ENCODE data around the gene SMAD1. TPM values are rescaled to one million over a fixed set of nuclear protein-coding genes. Genes with fewer than 3 reads are reported as not detected.

The SMAD1 gene
- polyA plus RNA-seq, 1 of the 3 experiments (the other 2 are of a cell fraction): 46.0 TPM

DNA sequence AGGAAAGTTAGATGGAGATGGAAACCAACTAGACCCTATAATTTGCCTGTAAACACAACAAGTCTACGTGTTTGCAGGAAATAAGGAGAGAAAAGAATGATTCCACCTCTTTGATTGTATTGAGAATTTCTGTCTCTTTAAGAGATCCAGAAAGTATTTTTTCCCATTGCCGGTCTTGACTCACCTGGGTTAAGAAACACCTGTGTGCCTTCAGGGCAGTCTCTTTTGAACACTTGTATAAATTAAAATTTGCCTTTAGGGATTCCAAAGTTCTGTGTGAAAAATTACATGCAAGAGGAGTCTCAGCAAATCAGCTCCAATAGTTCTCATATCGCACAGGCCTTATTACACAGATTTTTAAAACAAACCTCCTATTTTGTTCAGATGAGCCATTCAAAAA, 46.0 kb upstream of the SMAD1 start (continued):
- TF ChIP-seq EP300 (IDR thresholded peaks at IDR 0.05; ENCODE audit: borderline replicate concordance in 1 of 2, low read depth in 1 of 2, low read length in 1 of 2) (no peak), GATA2 (CRISPR knock-in tag; IDR thresholded peaks at IDR 0.05) (no peak), RCOR1 (IDR thresholded peaks at IDR 0.05; ENCODE audit: low read length) (no peak)

DNA sequence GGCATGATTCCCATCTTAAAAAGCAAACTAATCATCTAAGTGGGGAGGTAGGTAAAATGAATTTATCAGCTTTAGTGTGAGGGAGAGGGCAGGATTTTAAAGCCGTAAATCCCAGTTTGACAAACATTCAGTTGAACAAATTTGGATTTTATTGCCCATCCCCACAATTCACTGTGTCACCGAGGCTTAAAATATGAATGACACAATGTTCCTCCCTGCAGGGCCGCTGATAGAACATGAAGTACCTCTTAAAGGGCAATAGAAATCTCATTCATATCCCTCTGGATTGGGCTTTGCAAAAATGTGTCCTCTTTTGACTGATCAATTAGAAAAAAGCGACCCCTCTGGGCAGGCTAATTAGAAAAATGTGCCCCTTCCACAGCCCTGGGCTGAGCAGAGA, 45.5 kb upstream of the SMAD1 start:
- no peaks in the 10 kb centered on the region for H3K9me3 ChIP-seq
- H3K9me2 ChIP-seq: no peaks in the 10 kb centered on the region
- TF ChIP-seq TEAD4 (IDR thresholded peaks at IDR 0.05; ENCODE audit: borderline replicate concordance, insufficient read depth): no peak
- no peak for TF ChIP-seq MEF2A (IDR thresholded peaks at IDR 0.05; ENCODE audit: borderline replicate concordance, low read depth)
- TF ChIP-seq YY1 (IDR thresholded peaks at IDR 0.05; ENCODE audit: low read depth): no peak
- TF ChIP-seq, protein P1, sequence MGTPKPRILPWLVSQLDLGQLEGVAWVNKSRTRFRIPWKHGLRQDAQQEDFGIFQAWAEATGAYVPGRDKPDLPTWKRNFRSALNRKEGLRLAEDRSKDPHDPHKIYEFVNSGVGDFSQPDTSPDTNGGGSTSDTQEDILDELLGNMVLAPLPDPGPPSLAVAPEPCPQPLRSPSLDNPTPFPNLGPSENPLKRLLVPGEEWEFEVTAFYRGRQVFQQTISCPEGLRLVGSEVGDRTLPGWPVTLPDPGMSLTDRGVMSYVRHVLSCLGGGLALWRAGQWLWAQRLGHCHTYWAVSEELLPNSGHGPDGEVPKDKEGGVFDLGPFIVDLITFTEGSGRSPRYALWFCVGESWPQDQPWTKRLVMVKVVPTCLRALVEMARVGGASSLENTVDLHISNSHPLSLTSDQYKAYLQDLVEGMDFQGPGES (IDR thresholded peaks at IDR 0.05; ENCODE audit: low read depth, low read length): no peak
- no peak for TF ChIP-seq MXI1 (IDR thresholded peaks at IDR 0.05; ENCODE audit: low read depth, low read length)
- TF ChIP-seq, protein P2, sequence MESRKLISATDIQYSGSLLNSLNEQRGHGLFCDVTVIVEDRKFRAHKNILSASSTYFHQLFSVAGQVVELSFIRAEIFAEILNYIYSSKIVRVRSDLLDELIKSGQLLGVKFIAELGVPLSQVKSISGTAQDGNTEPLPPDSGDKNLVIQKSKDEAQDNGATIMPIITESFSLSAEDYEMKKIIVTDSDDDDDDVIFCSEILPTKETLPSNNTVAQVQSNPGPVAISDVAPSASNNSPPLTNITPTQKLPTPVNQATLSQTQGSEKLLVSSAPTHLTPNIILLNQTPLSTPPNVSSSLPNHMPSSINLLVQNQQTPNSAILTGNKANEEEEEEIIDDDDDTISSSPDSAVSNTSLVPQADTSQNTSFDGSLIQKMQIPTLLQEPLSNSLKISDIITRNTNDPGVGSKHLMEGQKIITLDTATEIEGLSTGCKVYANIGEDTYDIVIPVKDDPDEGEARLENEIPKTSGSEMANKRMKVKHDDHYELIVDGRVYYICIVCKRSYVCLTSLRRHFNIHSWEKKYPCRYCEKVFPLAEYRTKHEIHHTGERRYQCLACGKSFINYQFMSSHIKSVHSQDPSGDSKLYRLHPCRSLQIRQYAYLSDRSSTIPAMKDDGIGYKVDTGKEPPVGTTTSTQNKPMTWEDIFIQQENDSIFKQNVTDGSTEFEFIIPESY (IDR thresholded peaks at IDR 0.05; ENCODE audit: borderline replicate concordance, low read depth): no peak
- no peak for TF ChIP-seq TAF1 (IDR thresholded peaks at IDR 0.05; ENCODE audit: borderline replicate concordance, low read depth, low read length)
- TF ChIP-seq RFX5 (IDR thresholded peaks at IDR 0.05; ENCODE audit: low read length): no peak
- TF ChIP-seq FOXM1 (IDR thresholded peaks at IDR 0.05; ENCODE audit: low read depth): no peak
- TF ChIP-seq, protein P3, sequence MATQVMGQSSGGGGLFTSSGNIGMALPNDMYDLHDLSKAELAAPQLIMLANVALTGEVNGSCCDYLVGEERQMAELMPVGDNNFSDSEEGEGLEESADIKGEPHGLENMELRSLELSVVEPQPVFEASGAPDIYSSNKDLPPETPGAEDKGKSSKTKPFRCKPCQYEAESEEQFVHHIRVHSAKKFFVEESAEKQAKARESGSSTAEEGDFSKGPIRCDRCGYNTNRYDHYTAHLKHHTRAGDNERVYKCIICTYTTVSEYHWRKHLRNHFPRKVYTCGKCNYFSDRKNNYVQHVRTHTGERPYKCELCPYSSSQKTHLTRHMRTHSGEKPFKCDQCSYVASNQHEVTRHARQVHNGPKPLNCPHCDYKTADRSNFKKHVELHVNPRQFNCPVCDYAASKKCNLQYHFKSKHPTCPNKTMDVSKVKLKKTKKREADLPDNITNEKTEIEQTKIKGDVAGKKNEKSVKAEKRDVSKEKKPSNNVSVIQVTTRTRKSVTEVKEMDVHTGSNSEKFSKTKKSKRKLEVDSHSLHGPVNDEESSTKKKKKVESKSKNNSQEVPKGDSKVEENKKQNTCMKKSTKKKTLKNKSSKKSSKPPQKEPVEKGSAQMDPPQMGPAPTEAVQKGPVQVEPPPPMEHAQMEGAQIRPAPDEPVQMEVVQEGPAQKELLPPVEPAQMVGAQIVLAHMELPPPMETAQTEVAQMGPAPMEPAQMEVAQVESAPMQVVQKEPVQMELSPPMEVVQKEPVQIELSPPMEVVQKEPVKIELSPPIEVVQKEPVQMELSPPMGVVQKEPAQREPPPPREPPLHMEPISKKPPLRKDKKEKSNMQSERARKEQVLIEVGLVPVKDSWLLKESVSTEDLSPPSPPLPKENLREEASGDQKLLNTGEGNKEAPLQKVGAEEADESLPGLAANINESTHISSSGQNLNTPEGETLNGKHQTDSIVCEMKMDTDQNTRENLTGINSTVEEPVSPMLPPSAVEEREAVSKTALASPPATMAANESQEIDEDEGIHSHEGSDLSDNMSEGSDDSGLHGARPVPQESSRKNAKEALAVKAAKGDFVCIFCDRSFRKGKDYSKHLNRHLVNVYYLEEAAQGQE (IDR thresholded peaks at IDR 0.05; ENCODE audit: low read depth, low read length): no peak
- H3K9ac ChIP-seq: no peak overlapping the region
- 54% methylated on average over 4 of the region's 4 CpGs for WGBS (ENCODE audit: low lambda C conversion rate)
- H3K4me2 ChIP-seq: no peak overlapping the region
- H3K36me3 ChIP-seq (replicated peaks in 1 of 2; ENCODE audit: control insufficient read depth in 1 of 2, insufficient read depth in 2 of 2, low read length in 1 of 2): no peaks in the 10 kb centered on the region
- no peaks in the 10 kb centered on the region for H3K79me2 ChIP-seq (ENCODE audit: insufficient read depth)
- no peak overlapping the region for H3K4me3 ChIP-seq (ENCODE audit: low read depth in 2 of 2, low read length in 1 of 2)
- no peak overlapping the region for H2AFZ ChIP-seq (ENCODE audit: low read depth)
- no peaks in the 10 kb centered on the region for H3F3A ChIP-seq (replicated peaks; ENCODE audit: insufficient read depth)
- H4K20me1 ChIP-seq (ENCODE audit: insufficient read depth): no peaks in the 10 kb centered on the region
- ChIA-PET POLR2A (no interaction called here), CTCF (no interaction called here)
- H3K4me1 ChIP-seq (ENCODE audit: control insufficient read depth in 1 of 2, insufficient read depth in 2 of 2, low read depth in 1 of 2, low read length in 1 of 2): no peaks in the 10 kb centered on the region
- H3K27ac ChIP-seq (ENCODE audit: low read depth in 2 of 2, low read length in 1 of 2): no peak overlapping the region
- no peak for DNase-seq
- H3K27me3 ChIP-seq (ENCODE audit: insufficient read depth): no peaks in the 10 kb centered on the region

Measured in SK-N-SH (cell line).